H9 (cell line): ENCODE results near the gene CELA2B. TPM values are rescaled to one million over a fixed set of nuclear protein-coding genes. Genes with fewer than 3 reads are reported as not detected.

Experiments
- DNase-seq: peaks from one replicate; pipeline ENCODE4 v3.0.0-alpha.2; 2017
- H2AFZ ChIP-seq: one replicate; pipeline ENCODE4 v1.6.1; 2013; ENCODE audit warnings: mild to moderate bottlenecking, low read length, control low read depth, moderate library complexity
- H2AK5ac ChIP-seq: 2 replicates; pipeline ENCODE4 v1.6.1; 2013; ENCODE audit warnings: low read length, control low read depth, mixed read lengths; ENCODE audit not compliant: insufficient read length
- H2BK120ac ChIP-seq: one replicate; pipeline ENCODE4 v1.6.1; 2013; ENCODE audit warnings: low read depth, mild to moderate bottlenecking, low read length, control low read depth, inconsistent platforms; ENCODE audit not compliant: poor library complexity, severe bottlenecking
- H2BK12ac ChIP-seq: 2 replicates; pipeline ENCODE4 v1.6.1; 2013; ENCODE audit warnings: low read length, control low read depth, mixed read lengths, low read depth; ENCODE audit not compliant: insufficient read length
- H2BK15ac ChIP-seq: 2 replicates; pipeline ENCODE4 v1.6.1; 2013; ENCODE audit warnings: low read depth, low read length, control low read depth
- H2BK20ac ChIP-seq: one replicate; pipeline ENCODE4 v1.6.1; 2013; ENCODE audit warnings: low read depth, mild to moderate bottlenecking, low read length, control low read depth, inconsistent platforms; ENCODE audit not compliant: poor library complexity, severe bottlenecking
- H2BK5ac ChIP-seq: 2 replicates; pipeline ENCODE4 v1.6.1; 2013; ENCODE audit warnings: low read length, control low read depth, mixed read lengths; ENCODE audit not compliant: insufficient read length
- H3K14ac ChIP-seq: 2 replicates; pipeline ENCODE4 v1.6.1; 2013; ENCODE audit warnings: low read length, control low read depth; ENCODE audit not compliant: insufficient read depth
- H3K18ac ChIP-seq: 2 replicates; pipeline ENCODE4 v1.6.1; 2013; ENCODE audit warnings: low read depth, mild to moderate bottlenecking, mixed read lengths, low read length, control low read depth; ENCODE audit not compliant: insufficient read length
- H3K23ac ChIP-seq: 2 replicates; pipeline ENCODE4 v1.6.1; 2013; ENCODE audit warnings: low read length, control low read depth, mixed read lengths, low read depth; ENCODE audit not compliant: insufficient read length
- H3K23me2 ChIP-seq: 2 replicates; pipeline ENCODE4 v1.6.1; 2013; ENCODE audit warnings: low read depth, mild to moderate bottlenecking, mixed read lengths, low read length, control low read depth; ENCODE audit not compliant: insufficient read length, poor library complexity, severe bottlenecking
- H3K27ac ChIP-seq: 2 replicates; pipeline ENCODE4 v1.5.1; 2013; ENCODE audit warnings: low read length, control low read depth, mixed read lengths, low read depth; ENCODE audit not compliant: insufficient read length
- H3K27me3 ChIP-seq: 2 replicates; pipeline ENCODE4 v1.6.1; 2013; ENCODE audit warnings: low read length, control low read depth, inconsistent platforms; ENCODE audit not compliant: insufficient read depth
- H3K4ac ChIP-seq: 2 replicates; pipeline ENCODE4 v1.6.1; 2013; ENCODE audit warnings: low read depth, mild to moderate bottlenecking, control low read depth, inconsistent platforms, low read length, moderate library complexity
- H3K4me1 ChIP-seq: 2 replicates; pipeline ENCODE4 v1.6.1; 2013; ENCODE audit warnings: low read length, control low read depth, inconsistent platforms; ENCODE audit not compliant: insufficient read depth
- H3K4me2 ChIP-seq: 2 replicates; pipeline ENCODE4 v1.6.1; 2013; ENCODE audit warnings: low read length, control low read depth, mixed read lengths; ENCODE audit not compliant: insufficient read length, insufficient read depth
- H3K56ac ChIP-seq: 2 replicates; pipeline ENCODE4 v1.6.1; 2013; ENCODE audit warnings: low read depth, mild to moderate bottlenecking, mixed read lengths, low read length, control low read depth; ENCODE audit not compliant: insufficient read length
- H3K79me1 ChIP-seq: 2 replicates; pipeline ENCODE4 v1.6.1; 2013; ENCODE audit warnings: low read depth, mild to moderate bottlenecking, moderate library complexity, low read length, control low read depth, inconsistent platforms; ENCODE audit not compliant: insufficient read depth, poor library complexity, severe bottlenecking
- H3K79me2 ChIP-seq: 2 replicates; pipeline ENCODE4 v1.6.1; 2013; ENCODE audit warnings: low read length, control low read depth, inconsistent platforms; ENCODE audit not compliant: insufficient read depth
- H3K9ac ChIP-seq: 2 replicates; pipeline ENCODE4 v1.6.1; 2013; ENCODE audit warnings: low read length, control low read depth, mixed read lengths; ENCODE audit not compliant: insufficient read length; ENCODE audit errors: extremely low read depth
- H3K9me3 ChIP-seq: one replicate; pipeline ENCODE4 v1.6.1; 2013; ENCODE audit warnings: low read depth, low read length, inconsistent platforms; ENCODE audit not compliant: control insufficient read depth
- H3T11ph ChIP-seq: one replicate; pipeline ENCODE4 v1.6.1; 2013; ENCODE audit warnings: mild to moderate bottlenecking, low read length, control low read depth, inconsistent platforms
- H4K20me1 ChIP-seq: one replicate; pipeline ENCODE4 v1.6.1; 2013; ENCODE audit not compliant: control insufficient read depth, insufficient read length, insufficient read depth
- H4K5ac ChIP-seq: 2 replicates; pipeline ENCODE4 v1.6.1; 2013; ENCODE audit warnings: low read depth, mild to moderate bottlenecking, mixed read lengths, low read length, control low read depth; ENCODE audit not compliant: insufficient read length
- H4K8ac ChIP-seq: replicated peaks from 2 replicates; pipeline ENCODE4 v1.6.1; 2013; ENCODE audit warnings: low read length, control low read depth, mixed read lengths, low read depth; ENCODE audit not compliant: insufficient read length
- H4K91ac ChIP-seq: 2 replicates; pipeline ENCODE4 v1.6.1; 2013; ENCODE audit warnings: low read depth, mild to moderate bottlenecking, moderate library complexity, mixed read lengths, low read length, control low read depth; ENCODE audit not compliant: insufficient read length
- H3K27ac Mint-ChIP-seq, 3 experiments: 2 replicates in 2 of 3; 3 replicates in 1 of 3; pipeline ENCODE4 v1.8.0; 2020 to 2021; ENCODE audit warnings: mixed read lengths in 3 of 3, mild to moderate bottlenecking in 1 of 3, moderate library complexity in 1 of 3
- H3K27me3 Mint-ChIP-seq: 2 replicates; pipeline ENCODE4 v1.8.0; 2021; ENCODE audit warnings: low read depth, mild to moderate bottlenecking, moderate library complexity, mixed read lengths
- H3K36me3 Mint-ChIP-seq, 3 experiments: 2 replicates in 2 of 3; 3 replicates in 1 of 3; pipeline ENCODE4 v1.8.0; 2020 to 2021; ENCODE audit warnings: low read depth in 3 of 3, mixed read lengths in 3 of 3; ENCODE audit not compliant: insufficient read depth in 1 of 3
- H3K4me1 Mint-ChIP-seq, 2 experiments: 2 replicates each; pipeline ENCODE4 v1.8.0; 2020; ENCODE audit warnings: mixed read lengths in 2 of 2
- H3K4me3 Mint-ChIP-seq, 2 experiments: 2 replicates in 1 of 2; 3 replicates in 1 of 2; pipeline ENCODE4 v1.8.0; 2020 to 2021; ENCODE audit warnings: mild to moderate bottlenecking in 2 of 2, mixed read lengths in 2 of 2, moderate library complexity in 1 of 2
- H3K9me3 Mint-ChIP-seq, 2 experiments: 2 replicates in 1 of 2; 3 replicates in 1 of 2; pipeline ENCODE4 v1.8.0; 2020; ENCODE audit warnings: mild to moderate bottlenecking in 2 of 2, mixed read lengths in 2 of 2, moderate library complexity in 1 of 2
- WGBS: extraction: QIAGEN DNeasy Blood & Tissue Kit; methylation state at CpG from one replicate; pipeline ENCODE4 v1.1.7; 2013; ENCODE audit warnings: missing lambda C conversion rate, low lambda C conversion rate, mixed read lengths; ENCODE audit not compliant: insufficient read length; ENCODE audit errors: extremely low coverage; 5-methylcytosine and 5-hydroxymethylcytosine counted together
- total RNA-seq: library from RNA; stranded (reverse); gene quantifications from 2 replicates; pipeline ENCODE4 v1.2.1, GENCODE V29; 2021
- TF ChIP-seq, protein P1 (sequence below): fragments of 200-600 bp; sonication (generic); conservative IDR thresholded peaks from 3 replicates; pipeline ENCODE4 v1.8.0; 2021; ENCODE audit warnings: antibody characterized with exemption, mild to moderate bottlenecking

CELA2B gene
- total RNA-seq, 1 experiment from 2014 or later: not detected

DNA sequence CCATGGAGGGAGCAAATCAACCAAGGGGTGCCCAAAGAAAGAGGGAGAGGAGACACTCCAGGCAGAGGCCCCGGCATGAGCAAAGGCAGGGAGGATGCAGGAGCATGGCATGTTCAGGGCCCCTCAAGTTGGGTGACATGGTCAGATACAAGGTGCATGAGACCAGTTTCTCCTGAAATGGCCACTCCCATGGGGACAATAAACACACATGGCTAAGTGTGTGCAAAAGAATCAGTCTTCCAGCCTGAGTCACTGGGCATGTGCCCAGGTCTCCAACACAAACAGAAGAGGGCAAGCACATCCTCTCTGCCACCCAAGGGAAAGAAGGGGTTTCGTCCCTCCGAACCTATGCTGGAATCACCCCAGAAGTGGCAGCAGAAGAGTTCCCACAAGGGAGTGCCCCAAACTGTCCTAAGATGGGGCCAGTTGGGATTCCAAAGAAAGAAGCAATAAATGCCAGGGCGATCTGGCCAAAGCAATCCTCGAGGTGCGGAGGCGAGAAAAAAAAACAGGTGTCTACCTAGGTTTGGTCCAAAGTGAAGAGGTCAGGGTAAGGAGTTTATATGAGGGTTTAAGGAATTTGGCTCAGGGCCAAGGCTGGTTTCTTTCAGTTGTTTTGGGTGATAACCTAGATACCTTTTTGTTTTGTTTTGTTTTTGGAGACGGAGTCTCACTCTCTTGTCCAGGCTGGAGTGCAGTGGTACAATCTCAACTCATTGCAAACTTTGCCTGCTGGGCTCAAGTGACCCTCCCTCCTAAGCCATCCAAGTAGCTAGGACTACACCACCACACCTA, 34.9 kb downstream of the CELA2B start:
- Mint-ChIP-seq H3K27me3 (no peaks in the 10 kb centered on the region), H3K4me3 (no peak overlapping the region), H3K27ac (peak overlapping the region; percentile 26 to 81 (median 30); a peak in 4 of 7 replicates), H3K36me3 (peaks cover 8 to 32% (median 9%) of the 10 kb centered on the region in 3 experiments; a peak in 6 of 7 replicates), H3K9me3 (no peaks in the 10 kb centered on the region), H3K4me1 (peaks cover 35 to 52% of the 10 kb centered on the region in 2 experiments)
- H2AFZ ChIP-seq: no peak overlapping the region
- no peak overlapping the region for H4K5ac ChIP-seq
- no peaks in the 10 kb centered on the region for H3K9me3 ChIP-seq
- no peaks in the 10 kb centered on the region for H3K27me3 ChIP-seq
- H4K91ac ChIP-seq: no peak overlapping the region
- H3K56ac ChIP-seq: no peak overlapping the region
- no peaks in the 10 kb centered on the region for H3K23me2 ChIP-seq
- no peak overlapping the region for H3T11ph ChIP-seq
- no peak overlapping the region for H3K4me2 ChIP-seq
- no peak overlapping the region for H2AK5ac ChIP-seq
- no peaks in the 10 kb centered on the region for H3K79me1 ChIP-seq
- H2BK15ac ChIP-seq: no peak overlapping the region
- no peak overlapping the region for H3K14ac ChIP-seq
- WGBS: no CpG with 5 or more reads among the region's 8 CpGs
- H3K4me1 ChIP-seq: peaks cover 11% of the 10 kb centered on the region; the same call in 1 of the 2 replicates
- H3K23ac ChIP-seq: no peak overlapping the region
- no peak overlapping the region for H2BK5ac ChIP-seq
- no peak overlapping the region for H2BK120ac ChIP-seq
- H2BK20ac ChIP-seq: no peak overlapping the region
- no peak overlapping the region for H4K8ac ChIP-seq
- no peak overlapping the region for H2BK12ac ChIP-seq
- H3K9ac ChIP-seq: no peak overlapping the region
- no peaks in the 10 kb centered on the region for H3K79me2 ChIP-seq
- H3K18ac ChIP-seq: no peak overlapping the region
- DNase-seq: no peak
- H3K27ac ChIP-seq: no peak overlapping the region
- TF ChIP-seq, protein P1, sequence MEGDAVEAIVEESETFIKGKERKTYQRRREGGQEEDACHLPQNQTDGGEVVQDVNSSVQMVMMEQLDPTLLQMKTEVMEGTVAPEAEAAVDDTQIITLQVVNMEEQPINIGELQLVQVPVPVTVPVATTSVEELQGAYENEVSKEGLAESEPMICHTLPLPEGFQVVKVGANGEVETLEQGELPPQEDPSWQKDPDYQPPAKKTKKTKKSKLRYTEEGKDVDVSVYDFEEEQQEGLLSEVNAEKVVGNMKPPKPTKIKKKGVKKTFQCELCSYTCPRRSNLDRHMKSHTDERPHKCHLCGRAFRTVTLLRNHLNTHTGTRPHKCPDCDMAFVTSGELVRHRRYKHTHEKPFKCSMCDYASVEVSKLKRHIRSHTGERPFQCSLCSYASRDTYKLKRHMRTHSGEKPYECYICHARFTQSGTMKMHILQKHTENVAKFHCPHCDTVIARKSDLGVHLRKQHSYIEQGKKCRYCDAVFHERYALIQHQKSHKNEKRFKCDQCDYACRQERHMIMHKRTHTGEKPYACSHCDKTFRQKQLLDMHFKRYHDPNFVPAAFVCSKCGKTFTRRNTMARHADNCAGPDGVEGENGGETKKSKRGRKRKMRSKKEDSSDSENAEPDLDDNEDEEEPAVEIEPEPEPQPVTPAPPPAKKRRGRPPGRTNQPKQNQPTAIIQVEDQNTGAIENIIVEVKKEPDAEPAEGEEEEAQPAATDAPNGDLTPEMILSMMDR: no peak
- H3K4ac ChIP-seq: no peak overlapping the region
- no peaks in the 10 kb centered on the region for H4K20me1 ChIP-seq
